GM18498 (cell line): ENCODE results near the gene PAGR1.
A peak's percentile ranks its signal among the peaks of the same experiment; 100 is the strongest.
"Not testable (repeated sequence)": the region's sequence is repeated elsewhere in the genome, so short reads cannot be mapped to it uniquely, and the experiment has no call there.

Source experiments
- ATAC-seq: cut with Tn5 transposase; IDR thresholded peaks from one replicate; pipeline ENCODE4 v1.9.1; 2021; ENCODE audit warnings: mild to moderate bottlenecking, moderate library complexity; ENCODE audit not compliant: unreplicated experiment

Gene PAGR1

DNA sequence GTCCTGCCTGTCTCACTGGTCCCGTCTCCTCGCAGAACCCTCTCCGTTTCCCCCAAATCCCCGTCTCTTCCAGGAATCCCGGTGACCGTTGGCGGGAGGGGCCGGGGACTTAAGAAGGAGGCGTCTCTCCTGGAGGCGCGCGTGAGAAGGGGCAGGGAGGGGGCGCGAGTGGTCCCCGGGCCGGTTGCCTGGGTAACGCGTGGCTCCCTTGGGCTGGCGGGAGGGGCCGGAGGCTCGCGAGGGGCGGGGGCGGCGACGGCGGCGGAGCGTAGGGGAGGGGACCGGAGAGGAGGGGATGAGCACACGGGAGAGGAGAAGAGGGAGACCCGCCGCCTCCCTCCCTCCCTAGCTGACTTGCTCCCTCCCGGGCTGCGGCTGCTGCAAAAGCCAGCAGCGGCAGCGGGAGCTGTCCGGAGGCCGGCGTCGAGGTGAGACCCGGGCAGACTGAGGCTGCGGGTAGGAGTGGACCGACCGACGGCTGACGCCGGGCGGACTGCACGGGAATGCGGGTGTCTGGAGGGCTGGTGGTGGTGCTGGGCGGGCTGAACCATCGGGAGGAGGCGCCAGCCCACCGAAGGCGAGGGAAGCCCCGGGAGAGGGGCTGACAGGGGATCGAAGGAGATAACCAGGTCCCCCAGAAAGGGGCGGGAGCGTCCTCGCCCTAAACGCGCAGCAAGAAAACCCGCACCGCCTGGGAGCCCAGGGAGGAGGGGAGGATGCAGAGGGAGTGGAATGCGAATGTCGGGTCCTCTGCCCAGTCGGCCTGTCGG, 3.9 kb upstream of the PAGR1 start, which contains the start of gene PRRT2:
PRRT2 (plus strand) TSS at position 298 of the 770 bp plus-strand sequence. CDS start 862 bp downstream, outside the sequence.
- no peak for ATAC-seq

DNA sequence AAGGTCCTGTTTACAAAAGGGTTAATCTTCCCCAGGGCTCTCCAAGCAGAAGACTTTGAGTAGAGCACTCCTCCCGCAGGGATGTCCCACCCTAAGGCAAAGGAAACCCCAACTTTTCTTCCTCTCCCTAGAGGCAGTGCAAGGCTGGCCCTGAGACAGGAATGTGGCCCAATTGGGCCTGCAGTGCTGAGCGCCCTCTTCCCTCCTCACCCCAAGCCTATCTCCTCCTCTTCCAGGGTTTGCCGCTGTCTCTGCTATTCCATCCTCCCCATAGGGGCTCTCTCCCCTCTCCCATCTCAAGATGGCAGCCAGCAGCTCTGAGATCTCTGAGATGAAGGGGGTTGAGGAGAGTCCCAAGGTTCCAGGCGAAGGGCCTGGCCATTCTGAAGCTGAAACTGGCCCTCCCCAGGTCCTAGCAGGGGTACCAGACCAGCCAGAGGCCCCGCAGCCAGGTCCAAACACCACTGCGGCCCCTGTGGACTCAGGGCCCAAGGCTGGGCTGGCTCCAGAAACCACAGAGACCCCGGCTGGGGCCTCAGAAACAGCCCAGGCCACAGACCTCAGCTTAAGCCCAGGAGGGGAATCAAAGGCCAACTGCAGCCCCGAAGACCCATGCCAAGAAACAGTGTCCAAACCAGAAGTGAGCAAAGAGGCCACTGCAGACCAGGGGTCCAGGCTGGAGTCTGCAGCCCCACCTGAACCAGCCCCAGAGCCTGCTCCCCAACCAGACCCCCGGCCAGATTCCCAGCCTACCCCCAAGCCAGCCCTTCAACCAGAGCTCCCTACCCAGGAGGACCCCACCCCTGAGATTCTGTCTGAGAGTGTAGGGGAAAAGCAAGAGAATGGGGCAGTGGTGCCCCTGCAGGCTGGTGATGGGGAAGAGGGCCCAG, 3.0 kb upstream of the PAGR1 start:
- no peak for ATAC-seq

DNA sequence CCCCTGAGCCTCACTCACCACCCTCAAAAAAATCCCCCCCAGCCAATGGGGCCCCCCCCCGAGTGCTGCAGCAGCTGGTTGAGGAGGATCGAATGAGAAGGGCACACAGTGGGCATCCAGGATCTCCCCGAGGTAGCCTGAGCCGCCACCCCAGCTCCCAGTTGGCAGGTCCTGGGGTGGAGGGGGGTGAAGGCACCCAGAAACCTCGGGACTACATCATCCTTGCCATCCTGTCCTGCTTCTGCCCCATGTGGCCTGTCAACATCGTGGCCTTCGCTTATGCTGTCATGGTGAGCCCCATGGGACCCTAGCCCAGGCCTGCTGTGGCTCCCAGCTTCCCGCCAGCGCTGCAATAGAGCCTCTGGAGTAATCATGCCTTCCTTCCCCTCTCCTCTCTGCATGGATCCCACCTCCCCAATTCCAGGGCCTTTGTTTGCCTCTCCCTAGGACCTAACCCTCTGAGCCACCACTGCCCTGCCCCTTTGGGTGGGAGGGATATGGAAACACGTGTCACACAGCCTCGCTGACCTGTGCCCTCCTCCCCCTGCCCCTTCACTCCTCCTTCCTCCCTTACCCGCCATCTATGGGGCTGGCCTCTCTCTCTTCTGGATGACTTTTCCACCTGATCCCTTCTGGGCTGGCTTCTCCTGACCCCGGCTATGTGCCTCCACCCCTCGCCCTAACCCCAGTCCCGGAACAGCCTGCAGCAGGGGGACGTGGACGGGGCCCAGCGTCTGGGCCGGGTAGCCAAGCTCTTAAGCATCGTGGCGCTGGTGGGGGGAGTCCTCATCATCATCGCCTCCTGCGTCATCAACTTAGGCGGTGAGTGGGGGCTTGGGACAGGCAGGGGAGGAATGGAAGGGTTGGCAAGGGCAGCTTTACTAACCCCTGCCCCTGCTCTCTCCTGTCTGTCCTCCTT, 2.0 kb upstream of the PAGR1 start:
- ATAC-seq = no peak

DNA sequence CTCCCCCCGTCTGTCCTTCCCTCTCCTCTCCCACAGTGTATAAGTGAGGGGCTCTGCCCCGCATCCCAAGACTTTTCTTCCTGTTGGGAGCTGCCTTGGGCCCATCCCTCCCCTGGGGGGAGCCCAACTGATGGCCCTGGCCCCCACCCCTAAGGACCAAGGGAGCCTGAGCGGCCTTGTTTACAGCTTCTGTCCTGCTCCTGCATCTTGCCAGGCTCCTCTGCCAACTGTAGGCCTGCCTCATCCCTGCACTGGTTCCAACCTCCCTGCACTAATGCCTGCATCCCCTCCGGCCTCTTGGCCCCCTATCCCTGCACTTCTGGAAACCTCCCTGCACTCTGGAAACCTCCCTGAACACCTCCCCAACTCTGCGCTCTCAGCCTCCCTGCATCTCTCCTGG, 1.4 kb upstream of the PAGR1 start:
- ATAC-seq = no peak

DNA sequence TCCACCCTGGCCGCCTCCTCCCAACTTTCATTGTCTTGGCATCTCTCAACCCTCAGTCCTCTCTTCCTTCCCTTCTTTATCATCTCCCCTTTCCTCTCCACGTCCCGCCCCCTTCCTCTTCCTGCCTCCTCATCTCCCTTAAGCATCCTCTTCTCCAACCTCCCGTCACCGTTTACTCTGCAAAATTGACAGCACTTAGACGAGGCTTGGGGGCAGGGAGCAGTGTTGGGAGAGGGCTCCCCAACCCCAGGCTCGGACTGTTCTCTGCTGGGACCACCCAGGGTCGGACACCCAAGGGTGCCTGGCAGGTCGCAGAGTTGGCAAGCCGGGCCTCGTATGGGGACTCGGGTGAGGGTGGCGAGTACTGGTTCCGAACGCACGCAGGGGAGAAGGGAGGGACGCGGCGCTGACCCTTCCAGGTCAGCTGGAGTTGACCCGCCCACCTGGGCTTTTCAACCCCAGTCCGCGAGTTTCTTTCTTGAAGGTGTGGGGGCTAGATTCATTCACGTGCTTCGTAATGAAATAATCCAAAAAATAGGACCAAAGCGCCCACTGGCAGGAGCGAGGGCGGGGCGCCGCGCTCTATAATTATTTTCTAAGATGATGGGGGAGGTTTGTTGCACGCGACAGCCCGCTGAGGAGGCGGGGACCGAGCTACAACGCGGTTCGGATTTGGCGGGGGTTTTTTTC, 775 bp upstream of the PAGR1 start:
- ATAC-seq = no peak

DNA sequence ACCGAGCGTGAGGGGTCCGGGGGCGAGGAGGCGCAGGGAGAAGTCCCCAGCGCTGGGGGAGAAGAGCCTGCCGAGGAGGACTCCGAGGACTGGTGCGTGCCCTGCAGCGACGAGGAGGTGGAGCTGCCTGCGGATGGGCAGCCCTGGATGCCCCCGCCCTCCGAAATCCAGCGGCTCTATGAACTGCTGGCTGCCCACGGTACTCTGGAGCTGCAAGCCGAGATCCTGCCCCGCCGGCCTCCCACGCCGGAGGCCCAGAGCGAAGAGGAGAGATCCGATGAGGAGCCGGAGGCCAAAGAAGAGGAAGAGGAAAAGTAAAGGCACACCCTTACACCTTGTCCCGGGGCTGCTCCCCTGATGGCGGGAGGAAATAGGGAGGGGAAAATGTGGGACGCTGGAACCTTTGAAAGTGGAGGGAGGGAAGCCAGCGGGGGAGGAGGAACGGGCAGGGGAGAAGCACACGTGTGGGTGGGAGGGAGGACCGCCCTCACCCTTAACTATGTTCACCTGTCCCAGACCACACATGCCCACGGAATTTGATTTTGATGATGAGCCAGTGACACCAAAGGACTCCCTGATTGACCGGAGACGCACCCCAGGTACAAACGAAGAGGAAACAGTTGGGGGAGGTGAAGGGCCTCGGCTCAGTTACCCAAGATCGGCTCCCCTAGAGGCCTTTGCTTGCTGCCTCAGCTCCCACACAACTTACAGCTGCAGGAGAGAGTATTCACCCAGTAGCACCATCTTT, 916 bp downstream of the PAGR1 start:
- ATAC-seq = peak; percentile 6

DNA sequence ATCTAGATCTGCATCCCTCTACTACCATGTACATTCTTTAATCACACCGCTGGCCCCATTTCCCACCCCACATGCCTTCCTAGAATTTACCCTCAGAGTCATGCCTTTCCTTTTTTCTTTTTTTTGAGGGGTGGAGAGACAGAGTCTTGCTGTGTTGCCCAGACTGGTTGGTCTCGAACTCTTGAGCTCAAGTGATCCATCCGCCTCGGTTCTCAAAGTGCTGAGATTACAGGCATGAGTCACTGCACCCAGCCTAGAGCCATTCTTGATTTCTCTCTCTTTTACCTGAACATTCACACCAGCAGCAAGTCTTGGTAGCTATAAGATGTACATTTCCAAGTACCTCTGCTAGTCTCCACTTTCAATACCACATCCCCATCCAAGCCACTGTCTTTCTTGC, 2.1 kb downstream of the PAGR1 start:
- ATAC-seq = no peak

DNA sequence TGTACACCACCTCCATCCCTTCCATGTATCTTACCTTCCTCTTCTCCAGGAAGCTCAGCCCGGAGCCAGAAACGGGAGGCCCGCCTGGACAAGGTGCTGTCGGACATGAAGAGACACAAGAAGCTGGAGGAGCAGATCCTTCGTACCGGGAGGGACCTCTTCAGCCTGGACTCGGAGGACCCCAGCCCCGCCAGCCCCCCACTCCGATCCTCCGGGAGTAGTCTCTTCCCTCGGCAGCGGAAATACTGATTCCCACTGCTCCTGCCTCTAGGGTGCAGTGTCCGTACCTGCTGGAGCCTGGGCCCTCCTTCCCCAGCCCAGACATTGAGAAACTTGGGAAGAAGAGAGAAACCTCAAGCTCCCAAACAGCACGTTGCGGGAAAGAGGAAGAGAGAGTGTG, 3.6 kb downstream of the PAGR1 start:
- ATAC-seq = no peak

DNA sequence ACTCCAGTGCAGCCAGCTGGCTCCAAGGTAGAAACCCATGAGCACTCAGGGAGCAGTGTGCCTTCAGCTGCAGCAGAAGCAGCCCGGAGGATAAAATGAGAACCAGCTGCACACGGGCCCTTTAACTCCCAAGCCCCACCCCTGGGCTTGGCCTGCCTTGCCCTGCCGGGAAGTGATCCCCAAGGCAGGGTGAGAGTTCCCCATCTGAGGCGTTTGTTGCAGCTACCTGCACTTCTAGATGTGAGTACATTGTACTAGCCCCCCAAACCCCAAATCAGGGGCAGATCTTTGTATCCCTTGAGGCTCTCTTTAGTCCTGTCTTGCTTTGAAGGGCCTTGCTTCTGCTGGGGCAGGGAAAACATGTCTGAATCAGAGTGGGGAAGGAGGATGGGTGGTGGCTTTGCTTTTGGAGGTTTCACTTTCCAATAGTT, 4.3 kb downstream of the PAGR1 start, which contains the start of gene MVP:
MVP (plus strand) TSS at position 192 of the 431 bp plus-strand sequence. CDS start 10,088 bp downstream, outside the sequence.
- no peak for ATAC-seq

DNA sequence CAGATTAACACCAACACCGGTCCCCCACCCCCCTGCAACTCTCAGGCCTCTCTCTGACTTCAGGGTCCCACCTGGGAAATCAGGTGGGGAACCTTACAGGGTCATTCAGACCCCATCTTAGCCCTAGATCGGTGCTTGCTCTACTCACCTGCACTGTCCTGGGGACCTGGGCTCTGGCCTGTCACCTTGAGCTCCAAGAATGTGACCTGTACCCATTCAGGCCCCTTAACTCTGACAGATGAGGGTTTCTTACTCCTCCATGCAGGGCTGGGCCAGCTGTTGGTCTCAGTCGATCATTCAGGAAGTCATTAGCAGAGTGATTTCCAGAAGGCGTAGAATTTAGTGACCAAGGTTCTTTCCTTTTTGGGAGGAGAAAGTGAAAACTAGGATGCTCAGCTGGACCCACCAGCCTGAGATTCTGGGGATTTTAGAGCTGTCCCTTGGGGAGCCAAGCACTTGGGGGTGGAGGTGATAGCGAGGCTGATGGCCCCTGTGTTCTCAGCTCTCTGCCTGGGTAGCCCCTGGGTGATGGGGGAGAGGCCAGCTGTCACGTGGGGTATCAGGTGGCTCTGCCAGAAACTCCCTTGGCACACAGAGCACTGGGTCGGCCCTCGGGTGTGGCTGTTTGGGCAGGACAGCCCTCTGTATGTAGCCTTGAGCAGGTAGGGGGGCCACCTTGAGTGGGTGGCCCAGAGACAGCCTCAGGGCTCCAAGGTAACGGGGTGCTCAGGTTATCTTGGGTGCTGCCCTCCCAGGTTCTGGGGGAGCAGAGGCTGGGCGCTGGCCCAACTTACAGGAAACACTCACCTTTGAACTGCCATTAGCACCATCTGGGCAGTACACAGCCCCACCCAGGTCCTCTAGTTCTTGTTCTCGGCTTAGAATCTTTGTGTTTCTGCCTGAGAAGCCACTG, 5.0 kb downstream of the PAGR1 start:
- peak; percentile 43 for ATAC-seq

DNA sequence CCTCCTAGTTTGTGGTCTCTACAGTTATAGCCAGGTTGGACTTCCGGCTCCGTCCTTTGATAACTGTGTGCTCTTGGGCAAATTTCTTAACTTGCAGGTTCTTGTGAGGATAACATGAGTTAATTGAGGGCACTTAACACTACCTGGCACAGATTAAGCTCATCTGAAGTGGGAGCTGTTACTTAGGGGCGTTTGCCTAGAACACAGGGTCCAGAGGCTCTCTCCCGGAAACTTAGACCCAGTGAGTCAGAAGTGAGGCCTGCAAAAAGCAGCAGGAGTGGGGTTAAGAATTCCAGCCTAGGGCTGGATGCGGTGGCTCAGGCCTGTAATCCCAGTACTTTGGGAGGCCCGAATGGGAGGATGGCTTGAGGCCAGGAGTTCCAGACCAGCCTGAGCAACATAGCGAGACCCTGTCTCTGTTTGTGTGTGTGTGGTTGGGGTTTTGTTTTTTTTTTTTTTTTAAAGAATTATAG, 5.7 kb downstream of the PAGR1 start:
- no peak for ATAC-seq

DNA sequence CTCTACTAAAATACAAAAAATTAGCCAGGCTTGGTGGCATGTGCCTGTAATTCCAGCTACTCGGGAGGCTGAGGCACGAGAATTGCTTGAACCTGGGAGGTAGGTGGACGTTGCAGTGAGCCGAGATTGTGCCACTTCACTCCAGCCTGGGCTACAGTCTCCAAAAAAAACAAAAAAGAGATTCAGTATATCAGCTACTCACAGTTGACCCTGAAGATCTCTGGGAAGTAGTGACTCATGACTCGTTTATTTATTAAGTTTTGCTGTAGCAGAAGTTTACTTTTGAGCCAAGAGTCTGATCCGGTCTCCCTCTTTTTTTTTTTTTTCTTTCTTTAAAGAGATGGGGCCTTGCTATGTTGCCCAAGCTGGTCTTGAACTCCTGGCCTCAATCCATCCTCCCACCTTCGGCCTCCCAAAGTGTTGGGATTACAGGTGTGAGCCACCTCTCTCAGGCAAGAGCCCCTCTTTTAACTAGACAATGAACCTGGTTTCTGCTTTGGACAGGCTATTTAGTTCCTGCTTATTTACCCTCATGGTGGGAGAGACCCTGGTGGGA, 8.7 kb downstream of the PAGR1 start:
- ATAC-seq = no peak

DNA sequence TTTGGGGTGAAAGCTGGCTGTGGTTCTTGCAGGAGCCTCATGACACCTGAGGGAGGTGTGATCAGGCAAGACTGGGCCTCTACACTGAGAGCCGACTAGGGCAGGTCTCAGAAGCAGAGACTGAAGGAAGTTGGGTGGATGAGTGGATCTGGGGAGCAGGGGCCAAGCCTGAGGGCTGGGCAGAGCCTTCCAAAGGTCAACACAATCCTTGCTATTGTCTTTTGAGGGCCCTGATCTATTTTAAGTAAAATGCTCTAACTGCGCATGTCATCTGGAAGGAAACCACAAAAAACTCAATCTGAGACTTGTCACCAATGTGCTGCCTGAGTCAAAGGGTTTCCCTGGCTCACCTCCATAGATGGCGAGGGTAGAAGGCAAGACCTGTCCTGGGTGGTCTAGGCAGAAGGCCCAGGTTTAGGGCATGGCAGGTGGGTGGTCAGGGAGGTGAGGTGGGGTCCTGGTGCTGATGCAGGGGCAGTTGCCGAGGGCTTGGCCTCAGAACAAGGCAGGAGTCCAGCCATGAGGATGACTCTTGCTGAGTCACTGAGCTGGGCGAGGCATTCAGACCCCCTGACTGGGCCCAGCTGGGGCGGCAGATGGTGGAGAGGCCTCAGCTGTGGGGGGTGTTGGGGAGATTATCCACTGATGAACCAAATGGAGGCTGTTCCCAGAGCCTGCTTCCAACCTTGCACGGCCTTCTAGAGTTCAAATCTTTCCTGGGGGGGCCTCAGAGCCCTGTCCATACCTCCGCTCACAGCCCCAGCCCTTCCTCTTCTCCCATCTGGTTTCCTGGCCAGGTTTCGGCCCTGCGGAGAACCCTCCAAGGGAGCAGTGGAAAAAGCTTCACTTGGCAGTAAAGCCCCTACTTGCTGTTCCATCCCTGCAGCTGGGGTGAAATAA, 9.4 kb downstream of the PAGR1 start:
- ATAC-seq = no peak

DNA sequence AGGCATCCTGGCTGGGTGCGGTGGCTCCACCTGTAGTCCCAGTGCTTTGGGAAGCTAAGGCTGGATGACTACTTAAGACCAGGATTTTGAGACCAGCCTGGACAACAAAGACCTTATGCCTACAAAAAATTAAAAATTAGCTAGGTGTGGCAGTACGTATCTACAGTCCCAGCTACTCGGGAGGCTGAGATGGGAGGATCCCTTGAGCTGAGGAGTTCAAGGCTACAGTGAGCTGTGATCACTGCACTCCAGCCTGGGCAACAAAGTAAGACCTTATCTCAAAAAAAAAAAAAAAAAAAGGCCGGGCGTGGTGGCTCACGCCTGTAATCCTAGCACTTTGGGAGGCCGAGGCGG, 10.4 kb downstream of the PAGR1 start:
- ATAC-seq = no peak

DNA sequence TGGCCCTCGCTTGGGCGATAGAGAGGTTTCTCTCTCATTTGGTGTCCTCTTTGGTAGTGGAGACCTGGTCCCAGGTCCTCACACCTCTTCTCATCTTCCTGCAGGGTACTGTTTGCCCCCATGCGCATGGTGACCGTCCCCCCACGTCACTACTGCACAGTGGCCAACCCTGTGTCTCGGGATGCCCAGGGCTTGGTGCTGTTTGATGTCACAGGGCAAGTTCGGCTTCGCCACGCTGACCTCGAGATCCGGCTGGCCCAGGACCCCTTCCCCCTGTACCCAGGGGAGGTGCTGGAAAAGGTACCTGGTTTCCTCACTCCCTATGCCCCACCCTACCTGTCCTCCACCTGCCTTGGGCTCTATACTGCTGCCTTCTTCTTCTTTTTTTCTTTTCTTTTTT, 14.8 kb downstream of the PAGR1 start:
- ATAC-seq = no peak

DNA sequence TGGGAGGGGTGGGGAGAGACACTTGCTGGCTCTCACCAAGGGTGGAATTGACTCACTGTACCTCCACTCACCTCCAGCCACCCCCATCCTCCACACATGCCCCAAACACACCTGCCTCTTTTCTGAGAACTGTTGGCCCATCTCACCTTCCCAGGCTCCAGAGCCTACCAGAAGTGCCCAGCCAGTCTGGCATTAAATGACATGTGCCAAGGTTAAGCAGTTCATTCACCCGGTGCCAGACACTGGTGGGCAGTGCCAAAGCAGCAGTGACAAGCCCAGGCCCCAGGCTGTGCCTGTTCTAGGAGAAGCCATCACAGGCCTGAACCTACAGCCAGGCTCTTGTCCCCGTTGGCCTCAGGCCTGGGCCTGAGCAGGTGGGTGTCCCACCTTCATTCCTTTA, 15.5 kb downstream of the PAGR1 start:
- ATAC-seq = no peak

DNA sequence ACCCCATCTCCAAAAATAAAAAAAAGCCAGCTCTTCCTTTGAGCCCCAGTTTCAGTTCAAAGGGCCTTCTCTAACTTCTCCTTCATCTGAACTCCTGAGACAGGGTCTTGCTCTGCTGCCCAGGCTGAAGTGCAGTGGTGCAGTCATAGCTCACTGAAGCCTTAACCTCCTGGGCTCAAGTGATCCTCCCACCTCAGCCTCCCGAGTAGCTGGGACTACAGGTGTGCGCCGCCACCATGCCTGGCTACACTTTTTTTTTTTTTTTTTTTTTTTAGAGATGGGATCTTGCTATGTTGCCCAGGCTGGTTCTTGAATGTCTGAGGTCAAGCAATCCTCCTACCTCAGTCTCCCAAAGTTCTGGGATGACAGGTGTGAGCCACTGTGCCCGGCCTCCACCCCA, 17.3 kb downstream of the PAGR1 start:
- not testable (repeated sequence) for ATAC-seq
